Subcutaneous abdominal adipose tissue (tissue), 5 donors: Measurements from ENCODE around the gene ADGRL3.

Experiments used
- H3K27ac ChIP-seq: one replicate; pipeline ENCODE4 v1.7.0; 2013; ENCODE audit warnings: low read depth, mild to moderate bottlenecking, inconsistent platforms, low read length, moderate library complexity
- H3K27me3 ChIP-seq, 5 donors: one replicate each; pipeline ENCODE4 v1.7.0; 2013; ENCODE audit warnings: low read length in 5 of 5, inconsistent platforms in 1 of 5; ENCODE audit not compliant: control insufficient read depth in 5 of 5, insufficient read depth in 4 of 5
- H3K36me3 ChIP-seq, 5 donors: one replicate each; pipeline ENCODE4 v1.7.0; 2013; ENCODE audit warnings: low read length in 5 of 5; ENCODE audit not compliant: control insufficient read depth in 5 of 5, insufficient read depth in 5 of 5
- H3K4me1 ChIP-seq, 5 donors: one replicate each; pipeline ENCODE4 v1.7.0; 2013; ENCODE audit warnings: low read length in 5 of 5, mild to moderate bottlenecking in 3 of 5, moderate library complexity in 1 of 5; ENCODE audit not compliant: control insufficient read depth in 5 of 5, insufficient read depth in 5 of 5
- H3K4me3 ChIP-seq, 5 donors: one replicate each; pipeline ENCODE4 v1.7.0; 2013; ENCODE audit warnings: low read length in 5 of 5, low read depth in 1 of 5
- H3K9ac ChIP-seq, 5 donors: one replicate each; pipeline ENCODE4 v1.7.0; 2013; ENCODE audit warnings: low read length in 5 of 5, mild to moderate bottlenecking in 4 of 5, moderate library complexity in 3 of 5
- H3K9me3 ChIP-seq, 5 donors: one replicate each; pipeline ENCODE4 v1.7.0; 2013; ENCODE audit warnings: low read length in 5 of 5; ENCODE audit not compliant: control insufficient read depth in 5 of 5
- donor health status: healthy.
- donor health status: healthy.
- donor health status: healthy.
- donor health status: healthy.
- donor health status: healthy.

The ADGRL3 gene

DNA sequence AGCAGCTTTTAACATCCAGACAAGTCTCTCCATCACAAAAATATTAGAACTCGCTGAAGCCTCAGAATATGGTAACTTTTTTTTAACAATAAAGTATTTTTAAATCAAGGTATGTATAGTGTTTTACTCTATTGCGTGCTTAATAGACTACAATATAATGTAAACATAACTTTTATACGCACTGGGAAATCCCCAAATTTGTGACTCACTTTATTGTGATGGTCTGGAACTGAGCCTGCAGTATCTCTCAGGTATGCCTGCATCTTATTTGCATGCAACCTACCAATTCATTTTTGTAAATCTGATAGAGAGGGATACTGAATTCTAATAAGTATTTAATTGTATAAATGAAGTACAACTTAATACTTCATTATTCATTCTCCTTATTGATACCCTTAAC is 823.5 kb downstream of the ADGRL3 start:
- H3K36me3 ChIP-seq = no peaks in the 10 kb centered on the region
- no peak overlapping the region for H3K27ac ChIP-seq
- no peaks in the 10 kb centered on the region for H3K27me3 ChIP-seq
- H3K4me1 ChIP-seq = no peaks in the 10 kb centered on the region
- H3K9ac ChIP-seq = no peak overlapping the region
- no peaks in the 10 kb centered on the region for H3K9me3 ChIP-seq
- H3K4me3 ChIP-seq = no peak overlapping the region

DNA sequence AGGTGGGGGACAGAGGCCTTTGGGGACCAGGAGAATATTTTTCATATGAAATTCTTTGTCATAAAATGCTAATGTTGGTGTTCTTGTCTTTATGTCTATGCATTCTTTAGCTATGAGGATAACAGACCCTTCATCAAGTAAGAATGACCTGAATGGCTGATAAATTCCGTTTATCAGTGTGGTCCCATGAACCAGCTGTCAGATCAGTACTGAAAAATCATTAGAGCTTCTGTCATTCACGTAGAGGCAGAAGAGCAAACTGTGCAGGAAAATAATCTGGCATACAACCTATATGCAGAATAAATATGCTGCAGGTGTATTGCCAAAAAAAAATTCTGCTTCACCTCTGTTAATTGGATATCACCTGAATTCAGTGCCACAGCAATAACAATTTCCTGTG is 828.6 kb downstream of the ADGRL3 start:
- Histone ChIP-seq H3K27ac (no peak overlapping the region), H3K27me3 (no peaks in the 10 kb centered on the region), H3K9me3 (no peaks in the 10 kb centered on the region), H3K36me3 (no peaks in the 10 kb centered on the region), H3K4me3 (no peak overlapping the region), H3K4me1 (no peaks in the 10 kb centered on the region), H3K9ac (no peak overlapping the region)

DNA sequence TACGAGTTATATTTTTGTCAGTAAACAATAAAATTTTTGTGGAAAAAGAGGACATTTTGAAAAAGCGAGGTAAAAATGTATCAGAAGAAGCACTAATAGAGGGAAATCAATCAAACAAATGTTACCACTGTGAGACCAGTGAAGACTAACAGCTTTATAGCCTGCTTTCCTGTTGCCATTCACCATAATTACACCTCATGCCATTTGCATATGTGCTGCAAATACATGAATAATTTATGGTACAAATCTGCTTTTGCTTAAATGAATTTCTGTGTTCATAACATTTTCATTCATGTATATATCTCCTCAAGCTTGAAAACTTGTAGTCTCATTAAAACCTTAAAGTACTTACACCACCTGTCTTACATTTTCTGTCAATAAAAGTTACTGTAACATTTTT is 830.8 kb downstream of the ADGRL3 start:
- Histone ChIP-seq H3K4me3 (no peak overlapping the region), H3K4me1 (no peaks in the 10 kb centered on the region), H3K27me3 (no peaks in the 10 kb centered on the region), H3K9me3 (no peaks in the 10 kb centered on the region), H3K36me3 (no peaks in the 10 kb centered on the region), H3K9ac (no peak overlapping the region), H3K27ac (no peak overlapping the region)

DNA sequence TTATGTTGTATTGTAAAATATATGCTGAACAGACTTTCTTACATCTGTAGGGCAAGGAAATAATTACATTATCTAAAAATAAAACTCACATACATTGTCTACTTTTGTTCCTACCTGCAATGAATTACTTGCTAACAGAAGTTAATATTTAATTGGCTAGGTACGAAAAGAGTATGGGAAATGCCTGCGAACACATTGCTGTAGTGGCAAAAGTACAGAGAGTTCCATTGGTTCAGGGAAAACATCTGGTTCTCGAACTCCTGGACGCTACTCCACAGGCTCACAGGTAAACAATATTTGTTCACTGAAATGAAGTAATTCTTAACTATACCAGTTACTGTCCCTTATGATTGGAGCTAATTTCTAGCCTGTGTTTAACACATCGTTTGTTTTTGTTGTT is 837.4 kb downstream of the ADGRL3 start:
- Histone ChIP-seq H3K27ac (no peak overlapping the region), H3K36me3 (no peaks in the 10 kb centered on the region), H3K27me3 (no peaks in the 10 kb centered on the region), H3K4me3 (no peak overlapping the region), H3K4me1 (no peaks in the 10 kb centered on the region), H3K9ac (no peak overlapping the region), H3K9me3 (no peaks in the 10 kb centered on the region)

DNA sequence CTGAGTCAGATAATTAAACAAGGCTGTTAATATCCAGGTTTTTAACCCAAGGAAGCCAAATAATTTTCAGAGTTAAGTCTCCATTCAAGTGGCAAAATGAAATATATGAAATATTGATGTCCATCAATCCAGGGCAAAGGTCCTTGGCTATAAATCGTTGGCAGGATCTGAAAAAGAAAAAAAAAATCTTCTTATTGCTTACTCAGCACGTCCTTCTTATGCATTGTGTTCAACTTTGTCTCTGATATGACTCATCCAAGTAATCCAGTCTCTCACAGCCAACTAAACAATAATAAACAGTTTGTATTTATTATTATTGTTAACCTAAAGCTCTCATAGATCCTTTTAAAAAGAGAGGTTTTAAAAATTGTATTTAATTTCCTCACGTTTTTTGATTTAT is 851.2 kb downstream of the ADGRL3 start:
- no peak overlapping the region for H3K27ac ChIP-seq
- no peak overlapping the region for H3K9ac ChIP-seq
- no peaks in the 10 kb centered on the region for H3K9me3 ChIP-seq
- no peaks in the 10 kb centered on the region for H3K4me1 ChIP-seq
- no peaks in the 10 kb centered on the region for H3K27me3 ChIP-seq
- no peak overlapping the region for H3K4me3 ChIP-seq
- H3K36me3 ChIP-seq = no peaks in the 10 kb centered on the region

DNA sequence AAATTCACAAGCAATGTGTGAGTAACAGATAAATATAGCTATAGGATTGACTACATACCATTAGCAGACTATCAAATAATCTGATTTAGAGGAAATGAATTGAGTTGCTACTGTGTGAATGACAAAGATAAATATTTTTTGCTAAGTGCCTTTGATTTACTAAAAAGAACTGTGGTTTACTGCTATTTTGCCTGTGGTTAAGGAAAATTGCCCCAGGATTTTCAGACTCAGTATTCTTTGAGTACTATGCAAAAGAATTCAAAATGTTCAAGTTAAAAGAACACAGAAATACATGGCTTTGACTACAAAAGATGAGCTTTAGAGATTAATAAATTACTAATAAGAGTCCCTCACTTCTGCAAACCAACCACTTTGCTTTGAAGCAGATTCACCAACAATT is 853.8 kb downstream of the ADGRL3 start:
- Histone ChIP-seq H3K4me1 (no peaks in the 10 kb centered on the region), H3K27me3 (no peaks in the 10 kb centered on the region), H3K4me3 (no peak overlapping the region), H3K9ac (no peak overlapping the region), H3K36me3 (no peaks in the 10 kb centered on the region), H3K27ac (no peak overlapping the region), H3K9me3 (no peaks in the 10 kb centered on the region)

DNA sequence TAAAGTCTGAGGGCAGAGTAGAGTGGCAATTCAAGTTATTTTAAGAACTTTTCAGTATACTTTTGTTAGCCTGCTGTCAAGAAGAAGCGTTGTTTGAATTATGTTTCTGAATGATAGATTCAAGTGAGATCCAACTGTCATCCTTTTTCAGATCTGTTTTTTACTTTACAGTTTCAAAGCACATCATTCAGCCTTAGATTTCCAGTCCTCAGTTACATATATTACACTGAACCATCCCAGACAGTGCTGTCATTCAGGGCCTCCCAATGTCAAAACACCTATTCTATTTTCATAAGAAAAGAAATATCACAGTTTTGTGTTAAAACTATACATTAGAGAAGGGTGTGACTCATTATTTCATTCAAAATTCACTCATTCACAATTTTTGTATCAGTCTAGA is 856.9 kb downstream of the ADGRL3 start:
- no peaks in the 10 kb centered on the region for H3K36me3 ChIP-seq
- H3K9me3 ChIP-seq = no peaks in the 10 kb centered on the region
- no peaks in the 10 kb centered on the region for H3K27me3 ChIP-seq
- H3K4me1 ChIP-seq = no peaks in the 10 kb centered on the region
- H3K27ac ChIP-seq = no peak overlapping the region
- H3K4me3 ChIP-seq = no peak overlapping the region
- H3K9ac ChIP-seq = no peak overlapping the region

DNA sequence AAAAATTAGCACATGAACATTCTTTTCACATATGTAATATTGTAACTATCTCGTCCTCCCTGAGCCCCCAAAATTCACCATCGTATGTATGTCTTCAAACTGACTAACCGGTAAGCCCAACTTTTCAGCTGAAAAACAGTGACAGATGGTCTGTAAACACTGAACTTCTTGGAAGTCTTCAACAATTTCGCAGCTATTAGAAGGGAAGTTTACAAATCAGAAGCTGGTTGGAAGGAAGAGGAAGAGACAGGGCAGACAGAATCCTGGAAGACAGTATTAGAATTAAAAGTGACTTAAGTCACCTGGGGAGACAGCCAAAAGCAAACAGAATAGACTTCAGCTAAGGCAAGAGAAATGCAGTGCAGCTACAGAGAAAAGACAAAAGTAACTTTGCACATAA is 858.4 kb downstream of the ADGRL3 start:
- Histone ChIP-seq H3K9me3 (no peaks in the 10 kb centered on the region), H3K27ac (no peak overlapping the region), H3K4me1 (no peaks in the 10 kb centered on the region), H3K4me3 (no peak overlapping the region), H3K27me3 (no peaks in the 10 kb centered on the region), H3K9ac (no peak overlapping the region), H3K36me3 (no peaks in the 10 kb centered on the region)

DNA sequence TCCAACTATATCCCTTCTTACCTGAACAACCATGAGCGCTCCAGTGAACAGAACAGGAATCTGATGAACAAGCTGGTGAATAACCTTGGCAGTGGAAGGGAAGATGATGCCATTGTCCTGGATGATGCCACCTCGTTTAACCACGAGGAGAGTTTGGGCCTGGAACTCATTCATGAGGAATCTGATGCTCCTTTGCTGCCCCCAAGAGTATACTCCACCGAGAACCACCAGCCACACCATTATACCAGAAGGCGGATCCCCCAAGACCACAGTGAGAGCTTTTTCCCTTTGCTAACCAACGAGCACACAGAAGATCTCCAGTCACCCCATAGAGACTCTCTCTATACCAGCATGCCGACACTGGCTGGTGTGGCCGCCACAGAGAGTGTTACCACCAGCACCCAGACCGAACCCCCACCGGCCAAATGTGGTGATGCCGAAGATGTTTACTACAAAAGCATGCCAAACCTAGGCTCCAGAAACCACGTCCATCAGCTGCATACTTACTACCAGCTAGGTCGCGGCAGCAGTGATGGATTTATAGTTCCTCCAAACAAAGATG is 870.2 kb downstream of the ADGRL3 start:
- no peaks in the 10 kb centered on the region for H3K9me3 ChIP-seq
- H3K36me3 ChIP-seq = no peaks in the 10 kb centered on the region
- H3K27me3 ChIP-seq = no peaks in the 10 kb centered on the region
- no peak overlapping the region for H3K9ac ChIP-seq
- no peak overlapping the region for H3K27ac ChIP-seq
- no peak overlapping the region for H3K4me3 ChIP-seq
- no peaks in the 10 kb centered on the region for H3K4me1 ChIP-seq

DNA sequence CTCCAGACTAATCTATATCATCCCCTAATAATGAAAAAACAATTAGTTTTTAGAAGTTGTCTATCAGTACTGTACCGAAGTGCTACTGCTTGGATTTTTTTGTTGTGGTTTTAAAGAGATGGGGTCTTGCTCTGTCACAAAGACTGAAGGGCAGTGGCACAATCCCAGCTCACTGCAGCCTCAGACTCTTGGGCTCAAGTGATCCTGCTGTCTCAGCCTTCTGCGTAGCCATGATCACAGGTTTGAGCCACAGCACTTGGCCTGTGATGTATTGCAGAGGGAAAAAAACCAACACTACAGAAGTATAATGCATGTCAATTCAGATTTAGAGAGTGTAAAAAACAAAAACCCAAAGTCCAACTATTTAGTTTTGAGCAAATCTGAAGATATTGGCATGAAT is 875.0 kb downstream of the ADGRL3 start:
- H3K4me1 ChIP-seq = no peaks in the 10 kb centered on the region

DNA sequence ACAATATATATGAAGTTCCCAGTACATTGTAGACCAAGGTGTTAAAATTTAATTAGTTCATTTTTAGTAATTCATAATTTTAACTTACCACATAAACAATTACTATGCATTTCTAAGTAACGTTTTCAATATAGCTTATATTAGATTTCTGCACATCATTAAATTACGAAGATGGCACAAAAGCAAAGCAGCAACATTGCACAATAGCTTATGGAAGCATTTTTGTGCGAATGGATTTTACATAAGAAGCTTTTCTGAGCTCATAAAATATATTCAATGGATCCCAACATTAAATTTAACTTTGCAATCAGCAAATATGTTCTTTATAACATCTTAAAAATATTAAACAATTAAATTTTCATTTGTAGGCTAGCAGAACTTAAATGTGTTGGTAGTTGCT is 875.4 kb downstream of the ADGRL3 start:
- Histone ChIP-seq H3K4me1 (no peaks in the 10 kb centered on the region), H3K27me3 (no peaks in the 10 kb centered on the region)

More for the DNA sequence above, 875.0 kb downstream of the ADGRL3 start:
- Histone ChIP-seq H3K27ac (no peak overlapping the region), H3K4me3 (no peak overlapping the region), H3K27me3 (no peaks in the 10 kb centered on the region), H3K9me3 (no peaks in the 10 kb centered on the region), H3K9ac (no peak overlapping the region), H3K36me3 (no peaks in the 10 kb centered on the region)

More for the DNA sequence above, 875.4 kb downstream of the ADGRL3 start:
- H3K4me3 ChIP-seq = no peak overlapping the region
- no peaks in the 10 kb centered on the region for H3K36me3 ChIP-seq
- no peaks in the 10 kb centered on the region for H3K9me3 ChIP-seq
- H3K9ac ChIP-seq = no peak overlapping the region
- H3K27ac ChIP-seq = no peak overlapping the region
